Epithelial cell of esophagus (primary cell): ENCODE measurements around the gene FLAD1.

Source experiments
- DNase-seq: peaks from one replicate; pipeline ENCODE4 v3.0.0; 2010; ENCODE audit warnings: low read depth
- H3K4me3 ChIP-seq: 2 replicates; pipeline ENCODE4 v1.5.1; 2011; ENCODE audit warnings: mild to moderate bottlenecking, low read length, control low read depth
- TF ChIP-seq, protein P1 (sequence below): IDR thresholded peaks from 2 replicates; pipeline ENCODE4 v1.5.1; 2011; ENCODE audit warnings: low read depth, mild to moderate bottlenecking, low read length, control low read depth, inconsistent platforms; ENCODE audit not compliant: insufficient read depth; ENCODE audit errors: missing control alignments

FLAD1 gene

GRCh38 chr1:155008015-155008941, 25.1 kb downstream of the FLAD1 start:
- TF ChIP-seq, protein P1, sequence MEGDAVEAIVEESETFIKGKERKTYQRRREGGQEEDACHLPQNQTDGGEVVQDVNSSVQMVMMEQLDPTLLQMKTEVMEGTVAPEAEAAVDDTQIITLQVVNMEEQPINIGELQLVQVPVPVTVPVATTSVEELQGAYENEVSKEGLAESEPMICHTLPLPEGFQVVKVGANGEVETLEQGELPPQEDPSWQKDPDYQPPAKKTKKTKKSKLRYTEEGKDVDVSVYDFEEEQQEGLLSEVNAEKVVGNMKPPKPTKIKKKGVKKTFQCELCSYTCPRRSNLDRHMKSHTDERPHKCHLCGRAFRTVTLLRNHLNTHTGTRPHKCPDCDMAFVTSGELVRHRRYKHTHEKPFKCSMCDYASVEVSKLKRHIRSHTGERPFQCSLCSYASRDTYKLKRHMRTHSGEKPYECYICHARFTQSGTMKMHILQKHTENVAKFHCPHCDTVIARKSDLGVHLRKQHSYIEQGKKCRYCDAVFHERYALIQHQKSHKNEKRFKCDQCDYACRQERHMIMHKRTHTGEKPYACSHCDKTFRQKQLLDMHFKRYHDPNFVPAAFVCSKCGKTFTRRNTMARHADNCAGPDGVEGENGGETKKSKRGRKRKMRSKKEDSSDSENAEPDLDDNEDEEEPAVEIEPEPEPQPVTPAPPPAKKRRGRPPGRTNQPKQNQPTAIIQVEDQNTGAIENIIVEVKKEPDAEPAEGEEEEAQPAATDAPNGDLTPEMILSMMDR = no peak
- H3K4me3 ChIP-seq = peak overlapping the region; percentile 64
- no peak for DNase-seq

- DNase-seq = no peak
- TF ChIP-seq, protein P1 = no peak
- peak overlapping the region; percentile 64 for H3K4me3 ChIP-seq
Measured at GRCh38 chr1:155009221-155009711, 26.1 kb downstream of the FLAD1 start.

- H3K4me3 ChIP-seq = peak overlapping the region; percentile 64
- no peak for DNase-seq
- TF ChIP-seq, protein P1 = no peak
Measured at GRCh38 chr1:155009742-155010141, 26.6 kb downstream of the FLAD1 start.

- peak overlapping the region; percentile 64 for H3K4me3 ChIP-seq
- no peak for DNase-seq
- TF ChIP-seq, protein P1 = no peak
Measured at GRCh38 chr1:155010211-155010918, 27.2 kb downstream of the FLAD1 start.

DNA sequence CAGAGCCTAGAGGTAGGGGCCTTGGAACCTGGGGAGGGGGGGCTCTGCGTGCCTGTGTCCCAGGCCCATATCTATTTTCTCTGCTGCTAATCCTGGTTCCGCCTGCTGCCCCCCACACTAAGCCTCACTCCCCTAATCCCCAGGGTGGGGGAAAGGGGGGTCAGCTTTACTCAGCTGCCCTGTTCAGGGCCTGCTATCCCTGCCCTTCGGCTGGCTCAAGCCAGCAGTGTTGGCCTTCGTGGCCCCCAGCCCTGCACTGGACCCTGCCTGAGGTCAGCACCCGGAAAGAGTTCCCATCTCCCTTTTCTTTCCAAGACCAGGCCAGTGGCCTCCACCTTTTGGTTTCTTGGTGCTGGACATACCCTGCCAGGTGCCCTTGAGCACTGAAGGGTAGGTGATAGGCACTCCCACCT, 27.9 kb downstream of the FLAD1 start:
- TF ChIP-seq, protein P1 = no peak
- H3K4me3 ChIP-seq = peak overlapping the region; percentile 21
- DNase-seq = no peak

DNA sequence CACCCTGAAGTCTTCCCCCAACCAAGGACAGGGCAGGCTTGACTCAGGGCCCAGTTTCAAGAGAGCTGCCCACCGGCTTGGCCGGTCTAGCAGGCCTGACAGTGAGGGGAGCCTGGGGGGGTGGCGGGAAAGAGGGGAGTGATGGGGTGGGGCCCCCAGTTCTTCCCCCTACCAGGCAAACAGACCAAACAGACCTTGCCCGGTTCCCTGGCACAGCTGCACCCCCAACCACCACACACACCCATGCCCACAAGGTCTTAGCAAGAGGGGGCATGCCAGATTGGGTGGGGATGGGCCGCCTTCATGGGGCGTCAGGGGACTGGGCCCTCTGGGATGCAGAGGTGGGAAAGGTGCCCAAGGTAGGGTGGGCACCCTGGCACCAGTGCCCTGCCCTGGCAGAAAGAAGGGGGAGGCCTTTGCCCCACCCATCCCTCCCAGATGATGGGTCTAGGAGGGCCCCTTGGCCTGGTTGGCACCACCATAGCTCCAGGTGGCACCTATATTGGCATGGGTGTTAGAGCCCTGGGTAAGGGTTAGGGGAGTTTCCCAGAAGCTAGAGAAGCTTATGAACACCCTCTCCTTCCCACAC, 28.4 kb downstream of the FLAD1 start:
- TF ChIP-seq, protein P1 = no peak
- H3K4me3 ChIP-seq = peak overlapping the region; percentile 21
- DNase-seq = peak; percentile 35
